Daoy (cell line): ENCODE measurements around the gene GNAI3. TPM values are rescaled to one million over a fixed set of nuclear protein-coding genes. Genes with fewer than 3 reads are reported as not detected.

ENCODE experiments used
- DNase-seq: peaks from one replicate; pipeline ENCODE4 v3.0.0-alpha.2; 2015; ENCODE audit warnings: low read depth
- total RNA-seq: library from RNA; depleted of rRNA; stranded (reverse); fragments of >200 nt; shearing (Covaris generic); gene quantifications from 2 replicates; pipeline ENCODE4 v1.2.3, GENCODE V29; 2014

The GNAI3 gene
- total RNA-seq, 1 experiment from 2014 or later, result 24.1 TPM

DNA sequence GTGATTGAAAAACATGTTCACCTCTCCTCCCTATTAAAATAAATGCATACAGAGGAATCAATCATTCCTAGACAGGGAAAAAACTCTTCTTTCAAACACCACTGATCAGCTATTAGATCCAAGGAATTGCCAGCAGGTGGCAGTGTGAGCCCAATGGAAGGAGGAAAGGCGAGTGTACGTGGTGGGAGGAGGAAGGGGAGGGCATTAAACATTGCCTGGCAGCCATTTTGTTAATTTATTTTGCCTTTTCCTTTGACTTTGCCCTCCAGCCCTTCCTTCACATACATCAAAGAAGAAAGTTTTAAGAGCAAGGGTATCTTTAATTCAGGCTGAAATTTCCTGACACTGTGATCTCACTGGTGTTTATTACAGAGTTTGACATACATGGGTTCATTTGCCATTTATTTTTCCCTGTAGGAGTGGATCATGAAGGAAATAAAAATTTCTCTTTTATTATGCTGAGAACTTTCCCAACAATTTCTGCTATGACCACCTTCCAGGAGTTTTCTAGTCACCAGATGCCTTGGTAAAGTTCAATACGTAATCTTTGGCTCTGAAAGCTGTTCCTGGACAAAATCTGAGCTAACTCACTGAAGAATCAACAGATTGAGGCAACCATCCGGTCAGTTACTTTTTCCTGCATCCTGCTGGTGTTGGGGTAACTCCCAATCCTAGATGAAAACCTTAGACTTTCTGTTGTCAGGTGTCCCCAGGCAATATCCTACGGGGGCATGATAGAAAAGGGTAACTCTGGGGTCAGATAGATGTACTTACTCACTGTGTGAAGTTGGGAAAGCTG lies 1.9 kb upstream of the GNAI3 start:
- peak; percentile 96 for DNase-seq

DNA sequence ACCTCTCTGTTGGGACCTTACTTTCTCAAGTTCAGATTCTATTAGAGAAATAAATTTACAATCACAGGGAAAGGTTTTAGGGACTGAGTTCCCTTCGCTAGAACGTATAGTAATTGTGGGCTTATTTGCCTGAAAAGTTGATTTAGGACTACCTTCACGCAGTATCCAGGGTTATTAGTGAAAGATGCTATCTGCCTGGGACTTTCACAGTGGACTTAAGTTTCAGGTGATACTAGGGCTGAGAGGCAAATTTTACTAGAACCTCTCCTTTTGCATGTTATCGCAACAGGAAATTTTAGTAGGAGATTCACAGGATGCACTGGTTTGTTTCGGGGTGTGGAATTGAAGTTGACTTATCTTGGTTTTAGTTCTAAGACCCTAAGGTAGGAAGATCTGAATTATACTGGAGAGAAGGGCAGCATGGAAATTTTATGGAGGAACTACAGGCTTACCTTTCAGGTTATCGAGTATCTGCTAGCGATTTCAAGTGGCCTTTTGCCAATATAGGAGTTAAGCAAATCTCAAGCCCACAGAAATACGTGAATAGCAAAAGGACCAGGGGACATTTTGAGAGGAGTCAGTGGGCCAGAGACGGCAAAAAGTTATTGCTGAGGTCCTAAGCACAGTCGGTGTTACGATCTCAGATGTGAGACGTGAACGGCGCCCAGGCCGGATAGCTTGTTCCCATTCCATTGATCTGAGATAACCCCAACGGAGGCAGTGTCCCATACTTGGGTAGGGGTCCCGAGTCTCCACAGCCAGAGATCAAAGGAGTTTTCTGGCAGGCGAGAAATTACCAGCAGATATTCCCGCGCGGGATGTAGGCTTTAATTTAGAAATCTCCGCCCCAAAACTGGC lies 723 bp upstream of the GNAI3 start:
- DNase-seq, result peak; percentile 38

DNA sequence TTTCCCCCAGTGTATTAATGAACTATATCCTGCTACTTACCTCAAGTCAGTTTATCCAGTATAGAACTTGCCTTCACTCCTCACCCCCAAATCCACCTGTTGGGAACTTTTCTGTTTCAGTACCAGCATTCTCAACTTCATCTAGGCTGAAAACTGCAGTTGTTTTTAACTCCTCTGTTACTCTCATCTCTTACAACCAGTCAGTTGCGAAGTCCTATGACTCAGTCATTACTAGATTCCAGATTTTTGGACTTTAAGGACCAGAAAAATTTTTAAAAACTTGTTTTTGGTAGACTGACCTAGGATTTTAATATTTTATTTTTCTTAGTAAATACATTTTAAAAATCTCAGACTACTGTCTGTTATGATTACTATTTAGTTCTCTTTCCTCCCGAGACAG lies 8.1 kb downstream of the GNAI3 start:
- no peak for DNase-seq

GRCh38 chr1:109557520-109557919 lies 9.1 kb downstream of the GNAI3 start:
- no peak for DNase-seq

GRCh38 chr1:109559995-109560394 lies 11.6 kb downstream of the GNAI3 start:
- no peak for DNase-seq

DNA sequence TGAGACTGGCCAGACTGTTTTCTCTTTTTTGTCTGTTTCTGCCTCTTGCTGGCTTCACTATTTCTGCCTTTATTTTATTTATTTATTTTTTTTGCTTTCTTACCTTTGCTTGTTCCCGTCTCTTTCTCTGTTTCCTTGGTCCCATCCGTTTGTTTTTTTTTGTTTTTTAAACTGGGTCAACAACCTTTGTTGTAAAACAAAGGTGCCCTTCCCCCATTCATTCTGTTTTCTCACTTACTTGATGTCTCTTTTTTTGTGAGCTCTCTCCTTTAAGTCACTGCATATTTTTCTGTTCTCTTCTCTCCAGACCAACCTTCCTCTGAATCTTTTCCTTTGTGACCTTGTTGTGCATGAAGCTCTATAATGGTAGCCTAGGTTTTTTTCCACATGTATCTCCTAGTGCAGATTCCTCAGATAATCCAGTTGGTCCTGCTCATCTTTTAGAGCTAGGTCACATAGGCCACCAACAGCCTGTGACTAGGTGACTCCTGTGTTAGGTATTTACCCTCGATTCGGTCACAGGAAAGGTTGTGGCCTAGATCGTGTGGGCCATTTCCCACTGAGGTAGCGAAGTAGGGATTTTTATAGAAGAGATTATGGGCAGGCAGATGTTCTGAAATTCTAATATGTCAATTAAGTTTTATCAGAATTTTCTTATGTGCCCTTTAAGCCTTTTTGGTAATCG lies 15.9 kb downstream of the GNAI3 start:
- no peak for DNase-seq

DNA sequence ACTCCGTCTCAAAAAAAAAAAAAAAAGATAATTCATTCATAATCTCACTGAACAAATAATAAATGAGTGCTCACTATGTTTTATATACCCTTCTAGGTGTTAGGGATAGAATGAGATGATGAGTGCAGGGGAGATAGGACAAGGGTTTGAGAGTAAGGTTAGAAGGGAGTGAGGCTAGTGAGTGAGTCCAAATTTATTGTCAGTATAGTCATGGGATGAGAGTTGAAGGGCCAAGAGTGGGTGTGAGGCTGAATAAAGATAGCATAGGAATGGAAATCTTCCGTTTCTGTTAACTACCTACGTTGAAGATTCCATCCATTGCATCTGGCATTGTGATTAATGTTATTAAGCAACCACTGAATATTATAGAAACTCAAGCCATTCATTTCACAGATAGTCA lies 16.8 kb downstream of the GNAI3 start:
- DNase-seq, result no peak

GRCh38 chr1:109566982-109567381 lies 18.6 kb downstream of the GNAI3 start:
- DNase-seq, result no peak

GRCh38 chr1:109567877-109568672 lies 19.7 kb downstream of the GNAI3 start:
- no peak for DNase-seq

- DNase-seq, result no peak
These were observed 20.9 kb downstream of the GNAI3 start for GRCh38 chr1:109569323-109569722.

DNA sequence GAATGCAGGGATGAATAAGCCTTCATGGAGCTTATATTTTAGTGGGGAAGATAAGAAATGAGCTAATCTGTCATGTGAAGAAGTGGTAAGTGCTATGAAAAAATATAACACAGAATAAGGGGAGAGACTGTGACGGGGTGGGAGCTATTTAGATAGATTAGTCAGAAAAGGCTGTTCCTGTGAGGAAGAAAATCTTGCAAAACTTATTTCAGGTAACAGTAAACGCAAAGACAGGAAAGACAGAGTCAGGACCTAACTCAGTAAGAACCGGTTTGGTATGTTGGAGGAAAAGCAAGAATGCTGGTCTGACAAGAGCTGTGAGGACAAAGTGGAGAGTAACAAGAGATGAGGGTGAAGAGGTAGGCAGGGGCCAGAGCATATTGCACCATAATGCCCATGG lies 22.0 kb downstream of the GNAI3 start:
- no peak for DNase-seq

GRCh38 chr1:109573785-109574184 lies 25.4 kb downstream of the GNAI3 start:
- no peak for DNase-seq

GRCh38 chr1:109578947-109579443 lies 30.6 kb downstream of the GNAI3 start:
- DNase-seq, result no peak

GRCh38 chr1:109579491-109579890 lies 31.1 kb downstream of the GNAI3 start:
- DNase-seq, result no peak

DNA sequence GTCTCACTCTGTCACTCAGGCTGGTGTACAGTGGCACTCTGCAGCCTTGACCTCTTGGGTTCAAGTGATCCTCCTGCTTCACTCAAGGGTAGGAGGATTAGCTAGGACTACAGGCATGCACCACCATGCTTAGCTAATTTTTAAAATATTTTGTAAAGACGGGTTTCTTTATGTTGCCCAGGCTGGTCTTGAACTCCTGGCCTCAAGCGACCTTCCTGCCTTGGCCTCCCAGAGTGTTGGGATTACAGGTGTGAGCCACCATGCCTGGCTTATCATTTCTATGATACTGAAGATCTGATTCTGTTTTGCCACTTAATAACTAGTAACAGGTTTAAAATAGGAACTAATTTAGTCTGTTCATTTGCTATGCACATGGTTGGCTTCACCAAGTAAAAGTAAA lies 33.6 kb downstream of the GNAI3 start:
- DNase-seq, result no peak

GRCh38 chr1:109584766-109585165 lies 36.4 kb downstream of the GNAI3 start:
- no peak for DNase-seq

DNA sequence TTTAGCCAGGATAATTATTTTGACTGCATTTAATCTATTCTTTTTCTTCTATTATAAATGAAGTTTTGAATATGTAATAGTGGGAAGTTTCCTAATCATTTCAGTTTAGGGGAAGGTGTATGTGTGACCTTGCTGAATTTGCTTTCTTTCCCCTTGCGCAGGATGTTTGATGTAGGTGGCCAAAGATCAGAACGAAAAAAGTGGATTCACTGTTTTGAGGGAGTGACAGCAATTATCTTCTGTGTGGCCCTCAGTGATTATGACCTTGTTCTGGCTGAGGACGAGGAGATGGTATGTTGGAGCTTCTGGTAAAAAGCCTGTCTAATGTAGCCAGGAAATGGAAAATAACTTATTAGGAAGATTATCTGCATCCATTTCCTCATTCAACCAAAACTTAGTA lies 37.6 kb downstream of the GNAI3 start:
- DNase-seq, result no peak

- DNase-seq, result no peak
These were observed 40.8 kb downstream of the GNAI3 start for GRCh38 chr1:109589177-109589576.

DNA sequence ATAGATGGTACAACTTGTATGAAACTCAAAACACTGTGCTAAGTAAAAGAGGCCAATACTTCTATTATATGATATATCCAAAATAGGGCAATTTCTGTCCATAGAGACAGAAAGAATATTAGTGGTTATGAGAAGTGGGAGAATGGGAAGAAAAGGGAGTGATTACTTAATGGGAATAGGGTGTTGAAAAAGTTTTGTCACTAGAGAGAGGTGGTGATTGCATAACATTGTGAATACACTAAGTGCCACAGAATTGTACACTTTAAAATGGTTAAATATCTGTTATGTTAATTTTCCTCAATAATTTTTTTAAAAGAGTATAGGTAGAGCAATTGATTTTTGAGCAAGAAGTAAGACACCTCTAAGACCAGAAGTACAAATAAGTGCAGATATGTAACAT lies 41.3 kb downstream of the GNAI3 start:
- no peak for DNase-seq

DNA sequence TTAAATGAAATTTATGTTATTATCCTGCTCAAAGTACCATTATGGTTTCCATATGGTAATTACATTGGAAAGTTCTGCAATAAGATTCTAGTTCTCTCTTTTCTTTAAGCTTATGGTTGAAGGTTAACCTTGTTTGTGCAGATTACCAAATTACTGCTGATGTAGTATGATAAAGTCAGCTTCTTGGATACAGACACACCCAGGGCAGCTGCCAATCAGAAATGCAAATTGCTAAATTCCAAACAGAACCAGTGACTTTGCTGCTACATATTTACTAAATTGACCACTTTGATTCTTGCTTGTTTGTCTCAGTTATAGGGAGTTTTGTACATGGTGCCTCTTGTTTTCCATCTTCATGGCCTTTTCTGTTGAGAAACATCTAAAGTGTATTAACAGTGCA lies 44.5 kb downstream of the GNAI3 start:
- no peak for DNase-seq

DNA sequence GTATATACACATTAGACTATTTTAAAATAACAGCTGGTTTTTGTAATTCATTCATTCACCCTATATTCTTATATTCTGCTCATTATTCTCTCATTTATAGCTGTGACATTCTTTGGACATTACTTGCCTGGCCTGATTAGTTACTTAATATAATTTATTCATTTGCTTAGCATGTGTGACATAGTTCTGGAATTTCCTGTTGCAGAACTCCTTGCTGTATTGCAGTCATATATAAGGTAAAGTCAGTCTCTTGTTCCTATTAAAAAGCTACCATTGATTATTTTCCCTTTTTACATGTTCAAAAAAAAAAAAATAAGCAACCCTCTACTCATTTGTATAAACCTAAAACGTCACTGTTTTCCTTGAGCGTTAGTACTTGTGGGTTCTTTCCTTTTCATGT lies 47.1 kb downstream of the GNAI3 start:
- no peak for DNase-seq
